ENCODE results near the gene PSMG3. TPM values are rescaled to one million over a fixed set of nuclear protein-coding genes. Genes with fewer than 3 reads are reported as not detected.

The PSMG3 gene
- total RNA-seq, 1 donor = 24.6 TPM

GRCh38 chr7:1548944-1549343 is 20.9 kb downstream of the PSMG3 start:
- no peak for TF ChIP-seq CTCF (IDR thresholded peaks at IDR 0.05; ENCODE audit: insufficient read depth, low read depth, low read length)
- no peak overlapping the region for H3K4me3 ChIP-seq (ENCODE audit: low read depth, low read length)
- DNase-seq (ENCODE audit: low read depth) = no peak

- no peak for DNase-seq (ENCODE audit: low read depth)
- no peak for TF ChIP-seq CTCF (IDR thresholded peaks at IDR 0.05; ENCODE audit: insufficient read depth, low read depth, low read length)
- H3K4me3 ChIP-seq (ENCODE audit: low read depth, low read length) = no peak overlapping the region
Measured at GRCh38 chr7:1548438-1548831, 21.4 kb downstream of the PSMG3 start.

- TF ChIP-seq CTCF (IDR thresholded peaks at IDR 0.05; ENCODE audit: insufficient read depth, low read depth, low read length) = no peak
- DNase-seq (ENCODE audit: low read depth) = no peak
- no peak overlapping the region for H3K4me3 ChIP-seq (ENCODE audit: low read depth, low read length)
Measured at GRCh38 chr7:1547777-1548437, 21.9 kb downstream of the PSMG3 start.

DNA sequence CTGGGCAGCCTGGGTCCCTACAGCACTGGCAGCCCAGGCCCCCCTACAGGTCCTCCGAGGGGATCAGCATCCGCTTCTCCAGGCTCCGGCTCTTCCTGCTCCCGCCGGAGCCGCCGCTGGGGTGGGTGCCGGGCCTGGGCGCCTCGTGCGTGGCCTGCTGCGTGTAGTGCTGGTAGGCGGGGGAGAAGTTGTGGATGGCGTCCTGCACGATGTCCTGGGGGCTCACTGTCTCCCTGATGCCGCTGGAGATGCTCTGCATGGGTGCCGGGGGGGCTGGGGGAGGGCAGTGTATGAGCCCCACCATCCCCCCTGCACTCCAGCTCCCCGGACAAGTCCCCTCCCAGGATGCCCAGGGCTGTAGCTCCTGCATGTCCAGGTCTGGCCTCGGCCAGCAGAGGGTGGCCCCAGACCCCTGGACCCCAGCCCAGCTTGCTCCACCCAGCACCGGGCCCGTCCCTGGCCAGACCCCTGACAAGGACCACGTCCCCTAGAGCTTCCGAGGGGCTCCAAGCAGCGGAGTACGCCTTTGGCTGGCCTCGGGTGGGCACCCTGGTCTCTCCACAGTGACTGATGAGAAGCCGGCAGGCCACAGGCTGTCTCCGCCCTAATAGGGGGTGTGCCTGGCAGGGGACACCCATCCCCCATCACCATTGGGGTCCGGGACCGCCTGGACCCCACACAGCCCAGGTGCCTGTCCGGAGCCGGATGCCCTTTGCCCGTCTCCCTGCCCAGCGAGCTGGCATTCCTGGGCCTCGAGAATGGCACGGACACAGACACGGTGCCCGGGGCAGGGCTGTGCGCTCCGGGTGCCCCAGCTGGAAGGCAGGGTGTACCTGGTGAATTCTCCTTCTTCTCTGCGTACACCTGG is 22.7 kb downstream of the PSMG3 start:
- no peak overlapping the region for H3K4me3 ChIP-seq (ENCODE audit: low read depth, low read length)
- TF ChIP-seq CTCF (IDR thresholded peaks at IDR 0.05; ENCODE audit: insufficient read depth, low read depth, low read length) = no peak
- DNase-seq (ENCODE audit: low read depth) = no peak

DNA sequence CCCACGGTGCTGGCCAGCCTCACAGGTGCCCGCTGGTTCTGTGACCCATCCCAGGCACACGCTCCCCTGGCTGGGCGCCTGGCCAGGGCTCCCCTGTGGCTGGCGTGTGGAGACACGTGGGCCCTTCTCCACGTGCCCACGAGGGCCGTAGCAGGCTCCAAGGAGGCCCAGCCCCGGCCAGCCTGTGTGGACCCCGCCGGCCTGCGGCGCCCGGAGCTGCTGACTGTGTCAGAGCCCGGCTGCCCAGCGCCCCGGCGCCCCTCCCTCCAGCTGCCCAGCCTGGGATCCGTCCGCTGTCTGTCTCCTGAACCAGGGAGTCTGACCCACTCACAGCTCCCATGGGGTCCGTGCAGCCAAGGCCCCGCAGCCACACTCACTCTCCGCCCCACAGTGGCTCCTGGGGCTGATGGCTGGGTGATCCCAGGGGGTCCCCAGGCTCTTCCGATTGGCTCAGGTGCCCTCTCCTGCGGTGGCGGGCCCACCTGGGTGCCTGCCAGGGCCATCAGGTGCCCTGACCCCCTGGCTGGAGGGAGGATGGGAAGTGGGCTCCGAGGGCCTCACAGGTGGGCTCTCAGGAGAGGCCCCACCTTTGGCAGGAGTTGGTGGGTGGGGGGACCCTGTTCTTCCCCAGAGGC is 23.4 kb downstream of the PSMG3 start:
- TF ChIP-seq CTCF (IDR thresholded peaks at IDR 0.05; ENCODE audit: insufficient read depth, low read depth, low read length) = no peak

GRCh38 chr7:1545417-1546246 is 24.2 kb downstream of the PSMG3 start:
- TF ChIP-seq CTCF (IDR thresholded peaks at IDR 0.05; ENCODE audit: insufficient read depth, low read depth, low read length) = no peak

More for the DNA sequence above, 23.4 kb downstream of the PSMG3 start:
- no peak for DNase-seq (ENCODE audit: low read depth)
- H3K4me3 ChIP-seq (ENCODE audit: low read depth, low read length) = no peak overlapping the region

More at GRCh38 chr7:1545417-1546246, 24.2 kb downstream of the PSMG3 start:
- no peak overlapping the region for H3K4me3 ChIP-seq (ENCODE audit: low read depth, low read length)
- DNase-seq (ENCODE audit: low read depth) = no peak

Data from fibroblast of villous mesenchyme (primary cell).